ENCODE measurements around the gene BANF2. TPM values are rescaled to one million over a fixed set of nuclear protein-coding genes. Genes with fewer than 3 reads are reported as not detected.

The BANF2 gene
- total RNA-seq, 1 donor from 2014 or later: not detected

DNA sequence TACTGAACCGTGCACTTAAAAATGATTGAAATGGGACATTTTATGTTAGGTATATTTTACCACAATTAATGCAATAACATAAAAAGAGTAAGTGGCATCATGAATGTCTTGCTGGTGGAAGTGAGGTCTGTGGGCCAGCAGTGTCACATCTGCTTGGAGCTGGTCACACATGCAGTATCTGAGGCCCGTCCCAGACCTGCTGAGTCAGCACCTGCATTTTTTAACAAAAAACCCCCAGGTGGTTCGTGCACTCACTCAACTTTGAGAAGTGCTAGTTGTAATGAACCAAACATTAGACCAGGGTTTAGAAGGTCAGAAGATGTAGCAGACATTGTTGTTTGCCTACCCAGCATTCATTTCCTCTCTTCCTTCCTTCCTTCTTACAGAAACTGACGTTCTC is 21.0 kb downstream of the BANF2 start:
- no peaks in the 10 kb centered on the region for H3K9me3 ChIP-seq
- intact Hi-C loops (cut with DNase I): no loop called here
- no peak overlapping the region for H3K4me3 ChIP-seq
- TF ChIP-seq POLR2AphosphoS5 (IDR thresholded peaks at IDR 0.05; ENCODE audit: insufficient read depth in 1 of 2, low read depth in 1 of 2) (no peak), POLR2A (IDR thresholded peaks at IDR 0.05) (no peak)
- TF ChIP-seq, protein P1, sequence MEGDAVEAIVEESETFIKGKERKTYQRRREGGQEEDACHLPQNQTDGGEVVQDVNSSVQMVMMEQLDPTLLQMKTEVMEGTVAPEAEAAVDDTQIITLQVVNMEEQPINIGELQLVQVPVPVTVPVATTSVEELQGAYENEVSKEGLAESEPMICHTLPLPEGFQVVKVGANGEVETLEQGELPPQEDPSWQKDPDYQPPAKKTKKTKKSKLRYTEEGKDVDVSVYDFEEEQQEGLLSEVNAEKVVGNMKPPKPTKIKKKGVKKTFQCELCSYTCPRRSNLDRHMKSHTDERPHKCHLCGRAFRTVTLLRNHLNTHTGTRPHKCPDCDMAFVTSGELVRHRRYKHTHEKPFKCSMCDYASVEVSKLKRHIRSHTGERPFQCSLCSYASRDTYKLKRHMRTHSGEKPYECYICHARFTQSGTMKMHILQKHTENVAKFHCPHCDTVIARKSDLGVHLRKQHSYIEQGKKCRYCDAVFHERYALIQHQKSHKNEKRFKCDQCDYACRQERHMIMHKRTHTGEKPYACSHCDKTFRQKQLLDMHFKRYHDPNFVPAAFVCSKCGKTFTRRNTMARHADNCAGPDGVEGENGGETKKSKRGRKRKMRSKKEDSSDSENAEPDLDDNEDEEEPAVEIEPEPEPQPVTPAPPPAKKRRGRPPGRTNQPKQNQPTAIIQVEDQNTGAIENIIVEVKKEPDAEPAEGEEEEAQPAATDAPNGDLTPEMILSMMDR (IDR thresholded peaks at IDR 0.05): no peak
- DNase-seq (ENCODE audit: extremely low spot score in 2 of 2): no peak
- no peaks in the 10 kb centered on the region for H3K36me3 ChIP-seq
- no peaks in the 10 kb centered on the region for H3K27me3 ChIP-seq
- H3K27ac ChIP-seq: no peak overlapping the region
- H3K4me1 ChIP-seq: no peaks in the 10 kb centered on the region

DNA sequence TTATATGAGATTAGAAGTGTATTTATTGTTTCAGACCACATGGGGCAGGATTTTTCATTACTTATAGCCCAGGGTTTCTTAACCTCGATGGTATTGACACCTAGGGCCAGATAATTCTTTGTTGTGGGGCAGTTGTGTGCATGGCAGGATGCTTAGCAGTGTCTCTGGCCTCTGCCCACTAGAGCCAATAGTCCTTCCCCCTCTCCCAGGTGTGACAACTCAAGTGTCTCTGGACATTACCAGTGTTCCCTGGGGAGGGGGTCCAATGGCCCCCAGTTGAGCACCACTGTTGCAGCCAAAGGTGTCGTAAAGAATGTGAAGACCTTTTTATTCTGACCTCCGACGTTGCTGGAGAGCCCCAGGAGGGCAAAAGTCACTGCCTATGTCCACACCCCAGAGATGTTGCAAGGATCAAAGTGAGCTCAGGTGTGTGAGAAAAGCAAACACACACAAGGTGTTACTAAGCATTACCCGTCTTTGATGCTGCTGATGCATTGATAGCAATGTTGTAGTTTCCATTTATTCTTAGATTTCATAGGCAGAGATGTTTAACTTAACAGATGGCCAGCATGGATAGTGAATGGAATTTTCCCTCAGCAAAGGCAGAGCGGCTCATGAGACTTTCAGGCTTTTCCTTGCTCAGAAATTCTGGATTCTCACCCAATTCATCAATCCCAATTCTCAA is 22.2 kb downstream of the BANF2 start:
- Histone ChIP-seq H3K27me3 (no peaks in the 10 kb centered on the region), H3K36me3 (no peaks in the 10 kb centered on the region), H3K4me1 (no peaks in the 10 kb centered on the region), H3K9me3 (no peaks in the 10 kb centered on the region), H3K4me3 (no peak overlapping the region), H3K27ac (no peak overlapping the region)
- DNase-seq (ENCODE audit: extremely low spot score in 2 of 2): no peak
- TF ChIP-seq POLR2AphosphoS5 (IDR thresholded peaks at IDR 0.05; ENCODE audit: insufficient read depth in 1 of 2, low read depth in 1 of 2): no peak
- no peak for TF ChIP-seq POLR2A (IDR thresholded peaks at IDR 0.05)
- TF ChIP-seq, protein P1 (IDR thresholded peaks at IDR 0.05): no peak
- intact Hi-C loops (cut with DNase I): no loop called here

DNA sequence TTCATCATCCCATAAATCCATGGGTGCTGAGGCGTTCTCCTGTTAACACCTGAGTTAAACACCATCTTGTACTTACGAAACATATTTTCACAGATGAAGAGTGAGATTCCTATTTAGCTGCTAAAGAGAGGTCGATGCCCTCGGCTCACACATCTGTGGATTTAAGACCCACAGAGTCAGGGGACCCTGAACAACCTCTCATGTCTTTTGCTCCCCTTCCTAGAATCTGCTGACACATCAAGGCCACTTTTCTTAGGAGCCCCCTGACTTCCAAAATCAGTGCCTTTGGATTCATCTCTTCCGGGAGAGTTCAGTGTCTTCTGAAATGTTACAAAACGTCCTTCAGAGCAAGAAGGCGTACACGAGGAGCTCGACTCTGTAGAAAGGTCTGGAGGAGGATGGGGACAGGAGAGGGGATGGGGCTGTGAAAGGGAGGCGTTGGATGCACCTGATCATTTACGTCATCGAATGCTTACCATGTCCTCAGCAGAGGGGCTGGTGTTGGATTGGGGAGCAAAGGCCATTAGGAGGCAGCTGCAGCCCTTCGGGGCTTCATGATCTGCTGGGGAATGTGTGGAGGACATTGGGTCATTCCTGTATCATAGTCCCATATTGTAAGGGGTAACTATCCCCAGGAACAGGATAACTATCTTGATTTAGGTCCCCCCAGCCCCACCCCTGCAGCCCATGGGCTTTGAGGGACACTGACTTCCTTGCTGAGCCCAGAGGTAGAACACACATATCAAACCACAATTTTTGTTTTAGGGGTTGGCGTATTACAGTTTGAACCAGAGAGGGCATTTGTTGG is 22.9 kb downstream of the BANF2 start:
- Histone ChIP-seq H3K36me3 (no peaks in the 10 kb centered on the region), H3K27me3 (no peaks in the 10 kb centered on the region), H3K4me1 (no peaks in the 10 kb centered on the region), H3K27ac (no peak overlapping the region), H3K9me3 (no peaks in the 10 kb centered on the region), H3K4me3 (no peak overlapping the region)
- intact Hi-C loops (cut with DNase I): no loop called here
- DNase-seq (ENCODE audit: extremely low spot score in 2 of 2): no peak
- TF ChIP-seq, protein P1 (IDR thresholded peaks at IDR 0.05): no peak
- TF ChIP-seq POLR2A (IDR thresholded peaks at IDR 0.05): no peak
- no peak for TF ChIP-seq POLR2AphosphoS5 (IDR thresholded peaks at IDR 0.05; ENCODE audit: insufficient read depth in 1 of 2, low read depth in 1 of 2)

DNA sequence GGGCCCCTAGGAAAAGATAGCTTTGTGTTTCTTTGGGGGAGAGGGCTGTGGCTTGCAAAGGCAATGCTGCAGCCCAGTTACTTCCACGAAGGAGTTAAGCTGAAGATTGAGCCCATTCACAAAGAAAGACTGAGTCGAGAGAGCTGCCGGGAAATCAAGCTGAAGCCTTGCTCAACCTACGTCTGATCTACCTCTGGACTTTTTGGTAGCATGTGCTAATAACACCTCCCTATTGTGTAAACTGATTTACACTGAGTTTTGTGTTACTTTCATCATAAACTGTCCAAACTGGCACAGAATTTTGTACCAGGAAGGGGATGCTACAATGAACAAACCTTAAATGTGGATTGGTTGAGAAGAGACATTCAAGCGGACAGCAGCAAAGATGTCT is 23.5 kb downstream of the BANF2 start:
- H3K4me3 ChIP-seq: no peak overlapping the region
- no peaks in the 10 kb centered on the region for H3K27me3 ChIP-seq
- no peak overlapping the region for H3K27ac ChIP-seq
- no peaks in the 10 kb centered on the region for H3K36me3 ChIP-seq
- TF ChIP-seq, protein P1 (IDR thresholded peaks at IDR 0.05): no peak
- no peak for TF ChIP-seq POLR2A (IDR thresholded peaks at IDR 0.05)
- no peak for TF ChIP-seq POLR2AphosphoS5 (IDR thresholded peaks at IDR 0.05; ENCODE audit: insufficient read depth in 1 of 2, low read depth in 1 of 2)
- no peaks in the 10 kb centered on the region for H3K9me3 ChIP-seq
- H3K4me1 ChIP-seq: no peaks in the 10 kb centered on the region
- DNase-seq (ENCODE audit: extremely low spot score in 2 of 2): no peak
- intact Hi-C loops (cut with DNase I): no loop called here

Measured in vagina (tissue), 2 donors.